HepG2 (cell line): Measurements from ENCODE around the gene CDT1. TPM values are rescaled to one million over a fixed set of nuclear protein-coding genes. Genes with fewer than 3 reads are reported as not detected.

Source experiments
- ATM ChIP-seq: fragments of 450-650 bp; IDR thresholded peaks from 2 replicates; pipeline ENCODE4 v1.7.1; 2017; ENCODE audit warnings: mild to moderate bottlenecking, borderline replicate concordance
- CSRNP1 ChIP-seq: sonication (generic); formaldehyde crosslinking; IDR thresholded peaks from 2 replicates; pipeline ENCODE4 v1.8.1; 2023; ENCODE audit warnings: mild to moderate bottlenecking, missing genetic modification reagents
- MAZ ChIP-seq, 2 experiments: sonication (generic) in 1 of 2; formaldehyde crosslinking in 1 of 2; IDR thresholded peaks; 2 replicates each; pipeline versions ENCODE4 v1.5.0 to v1.6.1; 2012 to 2020; ENCODE audit warnings: low read depth in 2 of 2, mild to moderate bottlenecking in 2 of 2, borderline replicate concordance in 1 of 2, improper control_type of control experiment in 1 of 2, low read length in 1 of 2, missing genetic modification reagents in 1 of 2, moderate library complexity in 1 of 2
- MXD4 ChIP-seq: IDR thresholded peaks from 2 replicates; pipeline ENCODE4 v1.6.1; 2016; ENCODE audit warnings: mild to moderate bottlenecking, missing biosample characterization, missing genetic modification reagents
- NFIC ChIP-seq: IDR thresholded peaks from 2 replicates; pipeline ENCODE4 v1.6.1; 2012; ENCODE audit warnings: mild to moderate bottlenecking, low read length, inconsistent platforms
- NR2F2 ChIP-seq: IDR thresholded peaks from 2 replicates; pipeline ENCODE4 v1.6.1; 2012; ENCODE audit warnings: low read depth, inconsistent platforms, borderline replicate concordance
- RXRA ChIP-seq: sonication (generic); formaldehyde crosslinking; IDR thresholded peaks from 2 replicates; pipeline ENCODE4 v1.5.1; 2020; ENCODE audit warnings: missing genetic modification reagents
- SUZ12 ChIP-seq: fragments of 150-350 bp; IDR thresholded peaks from 2 replicates; pipeline ENCODE4 v1.6.1; 2014; ENCODE audit warnings: low read depth, low read length
- TRIM24 ChIP-seq: sonication (generic); formaldehyde crosslinking; IDR thresholded peaks from 2 replicates; pipeline ENCODE4 v1.8.0; 2022; ENCODE audit warnings: mild to moderate bottlenecking, missing genetic modification reagents
- ZNF280D ChIP-seq: sonication (generic); formaldehyde crosslinking; IDR thresholded peaks from 2 replicates; pipeline ENCODE4 v1.5.1; 2020; ENCODE audit warnings: mild to moderate bottlenecking, missing genetic modification reagents
- ZNF441 ChIP-seq: sonication (generic); formaldehyde crosslinking; IDR thresholded peaks from 2 replicates; pipeline ENCODE4 v1.7.0; 2021; ENCODE audit warnings: missing genetic modification reagents, borderline replicate concordance
- ZNF672 ChIP-seq: sonication (generic); formaldehyde crosslinking; IDR thresholded peaks from 2 replicates; pipeline ENCODE4 v1.8.1; 2022; ENCODE audit warnings: missing genetic modification reagents
- ZSCAN29 ChIP-seq: sonication (generic); formaldehyde crosslinking; conservative IDR thresholded peaks from 2 replicates; pipeline ENCODE4 v1.4.0; 2020; ENCODE audit warnings: mild to moderate bottlenecking, missing genetic modification reagents
- polyA plus RNA-seq, 8 experiments: library from polyadenylated mRNA; depleted of rRNA in 3 of 8; stranded (reverse) in 7 of 8; unstranded in 1 of 8; fragments of >200 nt; fragmentation: Illumina TruSeq in 4 of 8; extraction: Trizol in 4 of 8; gene quantifications; 2 replicates each; pipeline versions ENCODE4 v1.2.1 to v1.2.3, GENCODE V29; 2011 to 2016; ENCODE audit warnings: low read depth in 4 of 8, missing spikeins in 1 of 8, mixed read lengths in 1 of 8; ENCODE audit not compliant: insufficient read depth in 1 of 8
- total RNA-seq, 5 experiments: library from RNA; depleted of rRNA; stranded (reverse); fragments of >200 nt; fragmentation: Illumina TruSeq; extraction: Trizol; gene quantifications; 2 replicates each; pipeline ENCODE4 v1.2.3, GENCODE V29; 2016; ENCODE audit warnings: low read depth in 1 of 5
- TF ChIP-seq, protein P1 (sequence below), 2 experiments: IDR thresholded peaks; 2 replicates each; pipeline ENCODE4 v1.6.1; 2011 to 2012; ENCODE audit warnings: low read length in 2 of 2, borderline replicate concordance in 1 of 2, low read depth in 1 of 2, mild to moderate bottlenecking in 1 of 2, moderate library complexity in 1 of 2
- TF ChIP-seq, protein P2 (sequence below): IDR thresholded peaks from 2 replicates; pipeline ENCODE4 v1.6.1; 2018; ENCODE audit warnings: missing genetic modification reagents

Gene CDT1
- total and polyA plus RNA-seq, 2 of the 13 experiments (the other 11 are each of a cell fraction or from before 2014, with no cell fraction given): 23.1 to 23.8 TPM

DNA sequence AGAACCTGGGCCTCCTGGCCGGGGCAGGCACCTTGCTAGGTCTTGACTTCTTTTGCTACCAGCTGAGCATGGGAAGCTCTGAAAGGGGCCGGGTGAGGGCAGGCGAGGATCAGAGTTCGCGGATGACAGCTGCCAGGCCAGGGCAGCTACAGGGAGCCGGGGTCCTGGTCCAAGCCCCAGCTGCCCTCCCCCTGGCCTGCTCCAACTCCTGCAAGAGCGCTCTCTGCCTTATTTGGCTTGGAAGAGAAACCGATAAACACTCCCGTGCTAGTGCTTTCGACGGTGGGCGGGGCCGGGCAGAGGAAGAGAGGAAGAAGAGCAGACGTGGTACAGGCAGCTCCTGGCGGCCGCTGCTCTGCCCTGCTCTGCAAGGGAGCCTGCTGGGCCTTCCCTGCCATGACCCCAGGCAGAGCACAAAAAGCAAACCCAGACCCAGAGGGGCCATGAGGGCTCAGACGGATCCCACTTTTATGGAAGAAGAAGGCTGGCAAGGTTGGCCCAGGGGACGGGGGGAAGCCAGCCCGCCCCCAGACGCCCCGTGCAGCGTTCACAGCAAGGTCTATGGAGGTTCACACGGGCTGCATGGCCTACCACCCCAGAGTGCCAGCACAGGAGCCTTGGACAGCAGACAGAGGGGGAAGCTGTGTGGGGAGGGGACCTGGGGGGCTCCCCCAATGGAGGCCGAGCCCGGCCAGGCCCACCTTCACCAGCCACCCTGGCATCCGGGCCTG, 44.2 kb upstream of the CDT1 start (continued):
- peak; percentile 76; the same call in 1 of the 2 replicates for TF ChIP-seq RXRA (CRISPR knock-in tag)
- TF ChIP-seq ZNF280D (CRISPR knock-in tag): 0 out of 2 replicates have a peak, but pooled peaks have one; percentile 45
- TF ChIP-seq, protein P1, sequence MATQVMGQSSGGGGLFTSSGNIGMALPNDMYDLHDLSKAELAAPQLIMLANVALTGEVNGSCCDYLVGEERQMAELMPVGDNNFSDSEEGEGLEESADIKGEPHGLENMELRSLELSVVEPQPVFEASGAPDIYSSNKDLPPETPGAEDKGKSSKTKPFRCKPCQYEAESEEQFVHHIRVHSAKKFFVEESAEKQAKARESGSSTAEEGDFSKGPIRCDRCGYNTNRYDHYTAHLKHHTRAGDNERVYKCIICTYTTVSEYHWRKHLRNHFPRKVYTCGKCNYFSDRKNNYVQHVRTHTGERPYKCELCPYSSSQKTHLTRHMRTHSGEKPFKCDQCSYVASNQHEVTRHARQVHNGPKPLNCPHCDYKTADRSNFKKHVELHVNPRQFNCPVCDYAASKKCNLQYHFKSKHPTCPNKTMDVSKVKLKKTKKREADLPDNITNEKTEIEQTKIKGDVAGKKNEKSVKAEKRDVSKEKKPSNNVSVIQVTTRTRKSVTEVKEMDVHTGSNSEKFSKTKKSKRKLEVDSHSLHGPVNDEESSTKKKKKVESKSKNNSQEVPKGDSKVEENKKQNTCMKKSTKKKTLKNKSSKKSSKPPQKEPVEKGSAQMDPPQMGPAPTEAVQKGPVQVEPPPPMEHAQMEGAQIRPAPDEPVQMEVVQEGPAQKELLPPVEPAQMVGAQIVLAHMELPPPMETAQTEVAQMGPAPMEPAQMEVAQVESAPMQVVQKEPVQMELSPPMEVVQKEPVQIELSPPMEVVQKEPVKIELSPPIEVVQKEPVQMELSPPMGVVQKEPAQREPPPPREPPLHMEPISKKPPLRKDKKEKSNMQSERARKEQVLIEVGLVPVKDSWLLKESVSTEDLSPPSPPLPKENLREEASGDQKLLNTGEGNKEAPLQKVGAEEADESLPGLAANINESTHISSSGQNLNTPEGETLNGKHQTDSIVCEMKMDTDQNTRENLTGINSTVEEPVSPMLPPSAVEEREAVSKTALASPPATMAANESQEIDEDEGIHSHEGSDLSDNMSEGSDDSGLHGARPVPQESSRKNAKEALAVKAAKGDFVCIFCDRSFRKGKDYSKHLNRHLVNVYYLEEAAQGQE (IDR thresholded peaks at IDR 0.05; ENCODE audit: borderline replicate concordance in 1 of 2, low read depth in 1 of 2, low read length in 2 of 2): no peak
- no peak for TF ChIP-seq CSRNP1
- no peak for TF ChIP-seq ZNF672 (CRISPR knock-in tag)
- TF ChIP-seq NFIC: no peak
- no peak for TF ChIP-seq NR2F2
- no peak for TF ChIP-seq ATM
- no peak for TF ChIP-seq ZSCAN29 (CRISPR knock-in tag)
- TF ChIP-seq MXD4 (CRISPR knock-in tag): peak; percentile 92
- no peak for TF ChIP-seq ZNF441
- peak; percentile 67; the same call in 1 of the 2 replicates for TF ChIP-seq MAZ (IDR thresholded peaks at IDR 0.05; ENCODE audit: borderline replicate concordance, low read depth, low read length)
- TF ChIP-seq MAZ (CRISPR knock-in tag; IDR thresholded peaks at IDR 0.05; ENCODE audit: low read depth): peak; percentile 92
- TF ChIP-seq, protein P2, sequence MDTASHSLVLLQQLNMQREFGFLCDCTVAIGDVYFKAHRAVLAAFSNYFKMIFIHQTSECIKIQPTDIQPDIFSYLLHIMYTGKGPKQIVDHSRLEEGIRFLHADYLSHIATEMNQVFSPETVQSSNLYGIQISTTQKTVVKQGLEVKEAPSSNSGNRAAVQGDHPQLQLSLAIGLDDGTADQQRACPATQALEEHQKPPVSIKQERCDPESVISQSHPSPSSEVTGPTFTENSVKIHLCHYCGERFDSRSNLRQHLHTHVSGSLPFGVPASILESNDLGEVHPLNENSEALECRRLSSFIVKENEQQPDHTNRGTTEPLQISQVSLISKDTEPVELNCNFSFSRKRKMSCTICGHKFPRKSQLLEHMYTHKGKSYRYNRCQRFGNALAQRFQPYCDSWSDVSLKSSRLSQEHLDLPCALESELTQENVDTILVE (CRISPR knock-in tag): no peak
- no peak for TF ChIP-seq TRIM24 (CRISPR knock-in tag)
- TF ChIP-seq SUZ12: no peak
